H1 (cell line): Measurements from ENCODE around the gene FOSL2. TPM values are rescaled to one million over a fixed set of nuclear protein-coding genes. Genes with fewer than 3 reads are reported as not detected.

Experiments used
- CTCF ChIA-PET: fragments of 300-600 bp; sonication (Branson Sonifier 250); formaldehyde crosslinking; loops from one replicate; lab custom pipeline; 2021; ENCODE audit not compliant: partially characterized antibody; lab: Charles Lee
- POLR2A ChIA-PET: fragments of 300-600 bp; sonication (Branson Sonifier 250); formaldehyde crosslinking; loops from one replicate; lab custom pipeline; 2021; ENCODE audit warnings: inconsistent platforms; ENCODE audit not compliant: partially characterized antibody; lab: Charles Lee
- DNase-seq, 2 experiments: peaks; one replicate each; pipeline versions ENCODE4 v3.0.0 to v3.0.0-alpha.2; 2010 to 2022; ENCODE audit warnings: low spot score in 2 of 2, low read depth in 1 of 2, mixed read lengths in 1 of 2
- FAIRE-seq: peaks from 2 replicates; lab custom pipeline; 2011; peaks lifted over from hg19 to GRCh38; lab: Jason Lieb, UNC
- H2AFZ ChIP-seq: 2 replicates; pipeline ENCODE4 v1.8.1; 2012; ENCODE audit warnings: low read length, inconsistent platforms
- H2AK5ac ChIP-seq: 2 replicates; pipeline ENCODE4 v1.6.1; 2013; ENCODE audit warnings: low read depth, low read length
- H2BK120ac ChIP-seq: replicated peaks from 2 replicates; pipeline ENCODE3; 2013; ENCODE audit warnings: low read depth, low read length, inconsistent platforms
- H2BK12ac ChIP-seq: 2 replicates; pipeline ENCODE4 v1.6.1; 2013; ENCODE audit warnings: low read depth, low read length
- H2BK15ac ChIP-seq: 2 replicates; pipeline ENCODE4 v1.6.1; 2013; ENCODE audit warnings: low read length
- H2BK20ac ChIP-seq: 2 replicates; pipeline ENCODE4 v1.6.1; 2013; ENCODE audit warnings: low read length
- H2BK5ac ChIP-seq: 2 replicates; pipeline ENCODE4 v1.6.1; 2013; ENCODE audit warnings: low read depth, low read length
- H3K14ac ChIP-seq: 2 replicates; pipeline ENCODE4 v1.6.1; 2013; ENCODE audit warnings: inconsistent platforms; ENCODE audit not compliant: insufficient read length
- H3K18ac ChIP-seq: 2 replicates; pipeline ENCODE4 v1.6.1; 2013; ENCODE audit warnings: low read length; ENCODE audit errors: extremely low read depth
- H3K23ac ChIP-seq: 2 replicates; pipeline ENCODE4 v1.6.1; 2013; ENCODE audit warnings: inconsistent platforms; ENCODE audit not compliant: insufficient read length
- H3K23me2 ChIP-seq: 2 replicates; pipeline ENCODE4 v1.6.1; 2013; ENCODE audit warnings: low read depth, low read length
- H3K27ac ChIP-seq: 2 replicates; pipeline ENCODE4 v1.6.1; 2011; ENCODE audit warnings: low read depth, low read length, inconsistent platforms
- H3K27me3 ChIP-seq, 4 experiments: replicated peaks in 1 of 4; 1 replicate in 1 of 4; 2 replicates in 3 of 4; pipeline versions ENCODE4 v1.6.1 to v1.8.1; 2011 to 2013; ENCODE audit warnings: low read length in 3 of 4, mild to moderate bottlenecking in 3 of 4, inconsistent platforms in 2 of 4, mixed read lengths in 2 of 4, moderate library complexity in 1 of 4; ENCODE audit not compliant: control insufficient read depth in 3 of 4, insufficient read depth in 3 of 4; ENCODE audit errors: extremely low read depth in 1 of 4
- H3K36me3 ChIP-seq, 4 experiments: 2 replicates each; pipeline versions ENCODE4 v1.6.1 to v1.8.1; 2011 to 2013; ENCODE audit warnings: mild to moderate bottlenecking in 4 of 4, low read length in 3 of 4, moderate library complexity in 2 of 4, control low read depth in 1 of 4, inconsistent platforms in 1 of 4; ENCODE audit not compliant: insufficient read depth in 4 of 4, control insufficient read depth in 2 of 4
- H3K4ac ChIP-seq: replicated peaks from 2 replicates; pipeline ENCODE3; 2013; ENCODE audit warnings: low read length, low read depth, mixed read lengths, inconsistent platforms; ENCODE audit not compliant: insufficient read length
- H3K4me1 ChIP-seq, 4 experiments: replicated peaks in 1 of 4; 1 replicate in 1 of 4; 2 replicates in 3 of 4; pipeline versions ENCODE4 v1.6.1 to v1.8.1; 2011 to 2013; ENCODE audit warnings: low read length in 3 of 4, inconsistent platforms in 2 of 4, mixed read lengths in 1 of 4; ENCODE audit not compliant: insufficient read depth in 4 of 4, control insufficient read depth in 3 of 4
- H3K4me2 ChIP-seq, 2 experiments: 2 replicates each; pipeline versions ENCODE4 v1.6.1 to v1.8.1; 2011 to 2013; ENCODE audit warnings: low read depth in 2 of 2, low read length in 2 of 2, control low read depth in 1 of 2, inconsistent platforms in 1 of 2, mild to moderate bottlenecking in 1 of 2; ENCODE audit not compliant: insufficient read depth in 1 of 2
- H3K4me3 ChIP-seq, 4 experiments: fragments of 200-600, 300-600 bp in 1 of 4; sonication (generic), shearing (Covaris generic), sonication (Bioruptor Twin) in 1 of 4; 2 replicates each; pipeline versions ENCODE4 v1.5.1 to v1.8.1; 2011 to 2016; ENCODE audit warnings: low read length in 4 of 4, low read depth in 3 of 4, control low read depth in 2 of 4, inconsistent platforms in 2 of 4, mild to moderate bottlenecking in 2 of 4, mixed read lengths in 1 of 4, moderate library complexity in 1 of 4; ENCODE audit not compliant: insufficient read depth in 2 of 4; ENCODE audit errors: extremely low read depth in 1 of 4
- H3K56ac ChIP-seq: replicated peaks from 2 replicates; pipeline ENCODE3; 2013; ENCODE audit warnings: low read depth, mild to moderate bottlenecking, mixed read lengths, low read length, inconsistent platforms; ENCODE audit not compliant: insufficient read length
- H3K79me1 ChIP-seq: 2 replicates; pipeline ENCODE4 v1.6.1; 2013; ENCODE audit warnings: low read depth, low read length, control low read depth
- H3K79me2 ChIP-seq, 2 experiments: 2 replicates each; pipeline versions ENCODE4 v1.6.1 to v1.8.1; 2012 to 2013; ENCODE audit warnings: low read length in 2 of 2, mild to moderate bottlenecking in 2 of 2, inconsistent platforms in 1 of 2; ENCODE audit not compliant: insufficient read depth in 2 of 2, control insufficient read depth in 1 of 2
- H3K9ac ChIP-seq, 4 experiments: replicated peaks in 1 of 4; 1 replicate in 1 of 4; 2 replicates in 3 of 4; pipeline versions ENCODE4 v1.6.1 to v1.8.1; 2011 to 2013; ENCODE audit warnings: low read depth in 3 of 4, low read length in 3 of 4, control low read depth in 2 of 4, mild to moderate bottlenecking in 2 of 4, moderate library complexity in 2 of 4, inconsistent platforms in 1 of 4; ENCODE audit errors: extremely low read depth in 1 of 4
- H3K9me3 ChIP-seq, 2 experiments: 2 replicates each; pipeline versions ENCODE4 v1.6.1 to v1.8.1; 2012 to 2013; ENCODE audit warnings: mild to moderate bottlenecking in 2 of 2, moderate library complexity in 2 of 2, control low read depth in 1 of 2, inconsistent platforms in 1 of 2, low read depth in 1 of 2, low read length in 1 of 2, mixed read lengths in 1 of 2; ENCODE audit not compliant: insufficient read depth in 2 of 2
- H4K20me1 ChIP-seq, 2 experiments: replicated peaks in 1 of 2; 2 replicates each; pipeline versions ENCODE3 to v1.8.1; 2011 to 2013; ENCODE audit warnings: inconsistent platforms in 2 of 2, low read length in 2 of 2, mild to moderate bottlenecking in 1 of 2; ENCODE audit not compliant: insufficient read depth in 2 of 2, control insufficient read depth in 1 of 2
- H4K5ac ChIP-seq: 2 replicates; pipeline ENCODE4 v1.6.1; 2013; ENCODE audit warnings: low read length, low read depth, mixed read lengths, inconsistent platforms; ENCODE audit not compliant: insufficient read length
- H4K8ac ChIP-seq: 2 replicates; pipeline ENCODE4 v1.8.0; 2013; ENCODE audit warnings: mild to moderate bottlenecking, moderate library complexity, low read length, inconsistent platforms; ENCODE audit not compliant: insufficient read depth; ENCODE audit errors: extremely low read depth
- H4K91ac ChIP-seq: replicated peaks from 2 replicates; pipeline ENCODE3; 2013; ENCODE audit warnings: low read length, mixed read lengths, inconsistent platforms; ENCODE audit not compliant: insufficient read length
- ASH2L ChIP-seq: fragments of 200-600, 300-600 bp; sonication (generic); IDR thresholded peaks from one replicate; pipeline ENCODE4 v1.7.1; 2017; ENCODE audit warnings: low read length
- BRCA1 ChIP-seq: IDR thresholded peaks from 2 replicates; pipeline ENCODE4 v1.6.1; 2012; ENCODE audit warnings: low read depth, low read length, improper control_type of control experiment
- CTBP2 ChIP-seq: IDR thresholded peaks from 2 replicates; pipeline ENCODE4 v1.7.0; 2011; ENCODE audit warnings: borderline replicate concordance, mild to moderate bottlenecking, moderate library complexity, mixed read lengths, low read length; ENCODE audit not compliant: insufficient read depth, insufficient read length
- EP300 ChIP-seq, 2 experiments: IDR thresholded peaks; 1 replicate in 1 of 2; 2 replicates in 1 of 2; pipeline ENCODE4 v1.6.1; 2011 to 2012; ENCODE audit warnings: low read depth in 2 of 2, low read length in 2 of 2, mild to moderate bottlenecking in 2 of 2, borderline replicate concordance in 1 of 2, inconsistent platforms in 1 of 2, moderate library complexity in 1 of 2
- FOSL1 ChIP-seq: IDR thresholded peaks from 2 replicates; pipeline ENCODE4 v1.6.1; 2011; ENCODE audit warnings: mild to moderate bottlenecking, low read depth, low read length, moderate library complexity; ENCODE audit not compliant: insufficient read depth
- KDM5A ChIP-seq: fragments of 200-600 bp; IDR thresholded peaks from 2 replicates; pipeline ENCODE4 v1.7.1; 2012; ENCODE audit warnings: mild to moderate bottlenecking, low read length, inconsistent platforms, mixed read lengths
- MAFK ChIP-seq: IDR thresholded peaks from 2 replicates; pipeline ENCODE4 v1.6.1; 2012; ENCODE audit warnings: low read depth, mild to moderate bottlenecking, improper control_type of control experiment, low read length
- NRF1 ChIP-seq: IDR thresholded peaks from 2 replicates; pipeline ENCODE4 v1.6.1; 2011; ENCODE audit warnings: mild to moderate bottlenecking, low read depth, low read length, improper control_type of control experiment
- POLR2AphosphoS5 ChIP-seq: IDR thresholded peaks from 2 replicates; pipeline ENCODE4 v1.6.1; 2011; ENCODE audit warnings: low read depth, low read length
- SIRT6 ChIP-seq: IDR thresholded peaks from one replicate; pipeline ENCODE4 v1.7.1; 2012; ENCODE audit warnings: low read length, inconsistent platforms
- SIX5 ChIP-seq: IDR thresholded peaks from 2 replicates; pipeline ENCODE4 v1.6.1; 2011; ENCODE audit warnings: mild to moderate bottlenecking, low read depth, low read length
- SP4 ChIP-seq: IDR thresholded peaks from 2 replicates; pipeline ENCODE4 v1.6.1; 2012; ENCODE audit warnings: low read length, inconsistent platforms
- SRF ChIP-seq: IDR thresholded peaks from 2 replicates; pipeline ENCODE4 v1.6.1; 2011; ENCODE audit warnings: mild to moderate bottlenecking, low read depth, low read length, moderate library complexity
- TAF7 ChIP-seq: optimal IDR thresholded peaks from 2 replicates; pipeline ENCODE3; 2011; ENCODE audit warnings: low read depth, mild to moderate bottlenecking, inconsistent platforms, low read length, moderate library complexity, borderline replicate concordance
- TBP ChIP-seq: IDR thresholded peaks from 2 replicates; pipeline ENCODE4 v1.6.1; 2011; ENCODE audit warnings: low read depth, low read length, improper control_type of control experiment
- WGBS, 2 experiments: shearing (Covaris generic) in 1 of 2; methylation state at CpG; one replicate each; pipeline versions ENCODE4 v1.1.6 to v1.1.7; 2013 to 2015; ENCODE audit warnings: low lambda C conversion rate in 2 of 2, mixed read lengths in 2 of 2, inconsistent platforms in 1 of 2, low coverage in 1 of 2, missing lambda C conversion rate in 1 of 2; ENCODE audit not compliant: insufficient replicate concordance in 2 of 2, insufficient coverage in 1 of 2, insufficient read length in 1 of 2; ENCODE audit errors: extremely low coverage in 1 of 2, missing lambda C conversion rate in 1 of 2; 5-methylcytosine and 5-hydroxymethylcytosine counted together
- polyA plus RNA-seq, 7 experiments: library from polyadenylated mRNA; depleted of rRNA in 3 of 7; stranded (reverse) in 5 of 7; unstranded in 2 of 7; fragments of >200 nt in 5 of 7; fragments of 200-250 nt in 2 of 7; gene quantifications; 1 replicate in 5 of 7; 2 replicates in 1 of 7; 4 replicates in 1 of 7; pipeline versions ENCODE4 v1.2.1 to v1.2.3, GENCODE V29; 2011 to 2013; ENCODE audit warnings: missing spikeins in 2 of 7, mixed read lengths in 2 of 7
- total RNA-seq: library from RNA; stranded (reverse); fragmentation: NEBNext Ultra II Directional; extraction: Animal tissue kit (Norgen Biotek cat#: 25700); gene quantifications from 2 replicates; pipeline ENCODE4 v1.2.1, GENCODE V29; 2021

FOSL2 gene
- total and polyA plus RNA-seq, 2 of the 8 experiments (the other 6 are each of a cell fraction or from before 2014, with no cell fraction given) = 1.5 to 4.5 TPM

DNA sequence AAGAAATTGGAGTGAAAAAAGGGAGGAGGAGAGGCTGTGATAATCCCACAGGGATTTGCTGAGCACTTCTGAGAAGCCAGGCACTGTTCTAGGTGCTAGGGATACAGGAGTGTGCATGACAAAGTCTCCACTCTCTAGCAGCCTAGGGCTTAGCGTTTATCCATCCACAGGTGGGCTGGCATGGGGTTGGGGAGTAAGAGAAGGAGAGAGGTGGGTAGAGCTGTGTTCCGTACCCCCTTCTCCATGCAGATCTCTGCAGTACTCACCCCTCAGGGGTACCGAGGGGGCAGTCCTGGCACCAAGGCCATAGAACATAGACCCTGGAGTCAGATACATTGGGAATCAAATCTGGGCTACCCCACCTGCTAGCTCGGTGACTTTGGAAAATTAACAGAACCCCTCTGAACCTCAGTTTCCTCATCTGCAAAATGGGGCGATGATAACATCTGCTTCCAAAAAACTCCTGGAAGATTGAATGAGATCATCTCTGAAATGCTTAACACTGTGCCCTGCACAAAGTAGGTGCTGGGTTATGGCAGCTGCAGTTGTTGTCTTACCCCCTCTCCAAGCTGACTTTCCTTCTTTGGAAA, 18.6 kb downstream of the FOSL2 start:
- H2BK20ac ChIP-seq = no peak overlapping the region
- no peak overlapping the region for H4K5ac ChIP-seq
- POLR2A ChIA-PET = no interaction called here
- FAIRE-seq (no peak), DNase-seq (no peak)
- no peak overlapping the region for H3K23ac ChIP-seq
- CTCF ChIA-PET = interaction anchor here (0.7 to 4.2 kb wide), 3 partner anchors 10 to 1400 kb away, joined by 3 to 28 read pairs (median 5); no protein-coding TSS in a partner anchor
- H3K4me1 ChIP-seq = peaks cover 0 to 12% (median 7%) of the 10 kb centered on the region in 4 experiments; a peak in 6 of 7 replicates
- no peak overlapping the region for H2BK12ac ChIP-seq
- no peak overlapping the region for H3K4ac ChIP-seq
- H3K27me3 ChIP-seq = no peaks in the 10 kb centered on the region; a peak in 1 of 7 replicates
- H2AK5ac ChIP-seq = no peak overlapping the region
- no peaks in the 10 kb centered on the region for H3K23me2 ChIP-seq
- no peak overlapping the region for H3K9ac ChIP-seq
- H3K79me1 ChIP-seq = no peaks in the 10 kb centered on the region
- no peak overlapping the region for H2AFZ ChIP-seq
- H4K91ac ChIP-seq = no peak overlapping the region
- no peak overlapping the region for H2BK5ac ChIP-seq
- H3K79me2 ChIP-seq = no peaks in the 10 kb centered on the region
- H3K18ac ChIP-seq = no peak overlapping the region
- H2BK15ac ChIP-seq = no peak overlapping the region
- no peak overlapping the region for H3K4me2 ChIP-seq
- 92% methylated on average over 5 of the region's 5 CpGs; no CpG with 5 or more reads in 1 of the 2 experiments for WGBS, 2 experiments
- no peak overlapping the region for H3K27ac ChIP-seq
- no peak overlapping the region for H2BK120ac ChIP-seq
- H3K14ac ChIP-seq = no peak overlapping the region
- H3K9me3 ChIP-seq = no peaks in the 10 kb centered on the region
- no peak overlapping the region for H3K56ac ChIP-seq
- H4K8ac ChIP-seq = no peak overlapping the region
- peaks cover 0 to 2% of the 10 kb centered on the region in 2 experiments for H4K20me1 ChIP-seq
- peaks cover 0 to 6% (median 0%) of the 10 kb centered on the region in 4 experiments; a peak in 1 of 8 replicates for H3K36me3 ChIP-seq
- no peak overlapping the region for H3K4me3 ChIP-seq
- no peak for TF ChIP-seq SIRT6
- TF ChIP-seq NRF1 = no peak
- no peak for TF ChIP-seq CTBP2
- no peak for TF ChIP-seq SIX5
- no peak for TF ChIP-seq TAF7
- no peak for TF ChIP-seq SRF
- TF ChIP-seq BRCA1 = no peak
- no peak for TF ChIP-seq POLR2AphosphoS5
- TF ChIP-seq TBP = no peak
- no peak for TF ChIP-seq KDM5A
- TF ChIP-seq ASH2L = no peak
- TF ChIP-seq EP300 (IDR thresholded peaks at IDR 0.05; ENCODE audit: borderline replicate concordance in 1 of 2, low read depth in 2 of 2, low read length in 2 of 2) = no peak
- TF ChIP-seq FOSL1 = no peak
- TF ChIP-seq SP4 = no peak
- TF ChIP-seq MAFK = no peak
